Skin of body (tissue), 2 donors: ENCODE data around the gene MPP1. TPM values are rescaled to one million over a fixed set of nuclear protein-coding genes. Genes with fewer than 3 reads are reported as not detected.
A peak's percentile ranks its signal among the peaks of the same experiment; 100 is the strongest.

Experiments used
- DNase-seq: peaks from one replicate; lab custom pipeline; 2025; lab: John Stamatoyannopoulos, UW
- total RNA-seq: library from RNA; depleted of rRNA; stranded (reverse); fragments of >200 nt; gene quantifications from one replicate; pipeline ENCODE4 v1.2.3, GENCODE V29; 2014

Gene MPP1
- total RNA-seq, 1 donor from 2014 or later = 34.6 TPM

DNA sequence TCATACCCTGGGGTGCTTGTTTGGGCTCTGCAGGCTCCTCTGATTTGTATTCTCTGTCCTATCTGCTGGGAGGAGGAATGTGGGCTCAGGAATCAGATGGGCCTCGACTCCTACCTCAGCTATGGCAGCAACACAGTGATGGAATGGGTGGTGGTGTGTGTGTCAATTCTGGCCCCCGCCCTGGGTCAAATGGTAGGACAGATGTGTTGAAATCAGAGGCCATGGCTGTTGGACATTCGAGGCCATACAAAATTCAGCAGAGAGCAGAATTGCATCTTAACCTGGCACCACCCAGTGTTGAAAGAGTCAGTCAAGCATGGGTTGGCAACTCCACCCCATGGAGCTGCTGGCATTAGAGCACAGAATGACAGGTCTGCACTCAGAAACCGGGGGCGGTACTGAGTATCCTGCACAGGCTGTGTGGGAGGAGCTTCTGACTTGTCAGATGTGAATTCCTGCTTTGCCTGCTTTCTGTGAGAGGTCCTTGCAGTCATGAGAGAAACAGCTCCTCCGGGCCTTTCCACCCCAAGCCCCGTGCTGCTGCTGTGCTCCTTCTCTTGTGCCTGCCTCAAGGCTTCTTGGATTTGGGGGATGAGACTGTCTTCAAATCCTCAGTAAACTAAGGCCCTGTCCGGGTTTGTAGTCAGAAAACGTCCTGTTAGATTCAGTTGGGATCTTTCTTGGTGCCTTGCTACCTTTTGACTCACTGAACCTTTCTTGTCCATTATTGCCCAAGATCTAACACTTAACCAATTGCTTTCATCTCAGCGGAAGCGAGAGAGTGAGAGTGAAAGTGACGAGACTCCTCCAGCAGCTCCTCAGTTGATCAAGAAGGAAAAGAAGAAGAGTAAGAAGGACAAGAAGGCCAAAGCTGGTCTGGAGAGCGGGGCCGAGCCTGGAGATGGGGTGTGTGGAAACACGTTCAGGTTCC is 29.6 kb downstream of the MPP1 start:
- DNase-seq = no peak

DNA sequence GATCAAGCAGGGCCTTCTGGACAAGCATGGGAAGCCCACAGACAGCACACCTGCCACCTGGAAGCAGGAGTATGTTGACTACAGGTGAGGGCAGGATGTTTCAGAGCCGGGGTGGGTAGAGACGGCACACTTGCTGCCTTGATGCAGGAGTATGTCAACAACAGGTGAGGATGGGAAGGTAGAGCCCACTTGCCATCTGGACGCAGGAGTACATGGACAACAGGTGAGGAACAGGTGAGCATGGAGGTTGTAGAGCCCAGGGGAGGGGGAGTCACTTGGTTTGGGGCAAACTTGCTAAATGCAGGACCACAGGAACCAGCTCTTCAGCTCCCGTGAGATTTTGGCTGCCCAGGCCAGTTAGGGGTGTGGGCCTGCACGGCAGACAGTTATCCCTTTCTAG is 30.7 kb downstream of the MPP1 start:
- DNase-seq = no peak

DNA sequence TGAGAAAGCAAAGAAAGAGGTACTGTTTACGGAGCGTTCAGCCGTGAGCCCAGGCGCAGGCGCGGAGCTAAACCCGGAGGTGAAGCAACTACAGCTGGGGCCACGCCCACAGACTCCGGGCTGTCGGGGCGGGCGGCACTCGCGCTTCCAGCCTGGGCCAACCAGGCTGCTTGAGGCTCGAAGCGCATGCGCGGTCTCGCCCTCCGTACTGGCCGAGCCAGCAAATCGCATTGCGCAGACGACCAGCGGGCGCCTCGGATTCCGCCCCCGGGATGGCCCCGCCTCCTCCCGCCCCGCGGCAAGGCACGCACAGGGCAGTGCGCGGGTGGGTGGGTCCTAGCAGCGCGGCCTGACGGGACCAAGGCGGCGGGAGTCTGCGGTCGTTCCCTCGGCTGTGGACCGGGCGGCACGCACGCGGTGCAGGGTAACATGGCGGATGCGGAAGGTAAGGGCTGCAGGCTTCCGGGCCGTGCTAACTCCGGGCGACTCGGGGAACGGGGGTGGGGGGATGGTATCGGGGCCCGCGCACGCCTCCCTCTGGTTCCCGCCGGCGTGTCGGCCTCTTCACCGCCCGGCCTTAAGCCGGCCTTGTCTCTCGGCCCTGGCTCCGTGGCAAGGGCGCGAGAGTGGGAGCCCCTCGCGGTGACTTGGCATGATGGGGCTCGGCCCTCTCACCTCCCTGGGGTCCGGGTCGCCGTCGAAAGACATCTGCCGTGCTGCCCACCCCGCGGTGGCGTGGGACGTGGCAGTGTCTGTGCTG is 42.6 kb downstream of the MPP1 start, which contains the start of gene DKC1:
DKC1 (plus strand) TSS at position 328 of the 760 bp plus-strand sequence; CDS start at position 430, 102 bp downstream.
- DNase-seq = peak; percentile 94

DNA sequence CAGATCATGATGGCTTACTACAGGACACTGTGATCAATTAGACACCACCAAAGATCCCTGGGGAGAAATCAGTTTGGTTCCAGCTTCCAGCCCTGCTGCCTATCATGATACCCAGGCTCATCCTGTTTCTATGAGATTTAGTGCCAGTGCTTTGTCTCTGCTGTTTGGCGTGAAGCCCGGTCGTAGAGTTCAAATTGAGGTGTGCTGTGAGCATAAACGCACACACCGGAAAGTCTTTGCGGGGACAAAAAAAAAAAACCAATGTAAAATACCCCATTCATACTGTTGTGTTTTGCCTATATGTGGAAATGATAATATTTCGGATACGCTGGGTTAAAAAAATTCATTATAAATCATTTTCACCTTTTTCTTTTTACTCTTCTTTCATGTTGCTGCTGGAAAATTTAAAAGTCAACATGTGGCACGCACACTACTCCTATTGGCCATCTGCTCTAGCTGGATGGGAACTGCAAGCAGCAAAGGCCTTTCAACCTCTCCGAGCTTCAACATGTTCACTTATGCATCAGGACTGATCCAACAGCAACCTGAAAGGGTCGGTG is 43.2 kb downstream of the MPP1 start:
- DNase-seq = no peak

GRCh38 chrX:154758696-154759095 is 46.6 kb downstream of the MPP1 start:
- DNase-seq = no peak

DNA sequence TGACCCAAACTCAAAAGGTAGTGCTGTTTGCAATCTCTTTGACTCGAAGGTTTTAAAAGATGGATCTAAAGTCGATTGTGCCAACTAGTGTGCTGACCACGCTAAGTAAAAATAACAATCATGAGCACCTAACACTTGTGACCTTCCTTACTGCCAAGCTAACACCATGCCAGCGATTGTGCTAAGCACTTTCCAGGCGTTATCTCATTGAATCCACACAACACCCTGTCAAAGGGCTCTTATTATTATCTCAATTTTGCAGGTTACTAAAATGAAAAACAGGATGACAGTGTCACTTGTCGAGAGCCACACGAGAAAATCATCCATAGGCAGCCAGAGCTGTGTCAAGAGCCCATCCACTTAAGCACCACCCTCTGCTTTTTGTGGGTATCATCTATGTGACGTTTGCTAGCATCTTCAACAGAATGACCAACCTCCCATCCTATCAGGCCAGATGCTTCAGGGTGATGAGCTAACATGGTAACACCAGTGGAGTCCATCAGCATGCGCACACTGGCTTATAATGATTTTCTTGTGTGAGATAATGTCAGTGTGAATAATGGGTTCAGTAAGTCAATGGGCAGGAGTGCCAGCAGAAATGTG is 53.5 kb downstream of the MPP1 start:
- no peak for DNase-seq

DNA sequence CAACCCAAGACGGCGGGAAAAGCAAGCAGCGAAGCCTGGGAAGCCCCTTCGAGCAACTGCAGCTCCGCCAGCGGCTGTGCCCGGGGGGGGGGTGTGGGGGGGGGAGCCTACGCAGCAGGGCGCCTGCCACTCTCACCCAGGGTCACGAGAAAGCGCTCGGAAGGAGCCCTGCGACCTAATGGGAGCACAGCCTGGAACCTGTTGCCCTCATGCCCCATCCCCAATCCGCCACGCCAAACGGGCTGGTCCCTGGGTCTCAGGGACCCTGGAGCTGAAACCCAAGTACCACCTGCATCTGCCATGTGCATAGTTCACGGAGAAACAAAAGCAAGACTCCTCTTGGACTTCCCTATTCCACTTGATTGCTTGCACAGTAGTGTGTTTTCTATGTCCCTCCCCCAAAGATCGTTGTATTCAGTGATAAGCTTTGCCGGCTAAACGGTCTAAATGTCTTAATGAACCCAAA is 54.0 kb downstream of the MPP1 start:
- DNase-seq = no peak

DNA sequence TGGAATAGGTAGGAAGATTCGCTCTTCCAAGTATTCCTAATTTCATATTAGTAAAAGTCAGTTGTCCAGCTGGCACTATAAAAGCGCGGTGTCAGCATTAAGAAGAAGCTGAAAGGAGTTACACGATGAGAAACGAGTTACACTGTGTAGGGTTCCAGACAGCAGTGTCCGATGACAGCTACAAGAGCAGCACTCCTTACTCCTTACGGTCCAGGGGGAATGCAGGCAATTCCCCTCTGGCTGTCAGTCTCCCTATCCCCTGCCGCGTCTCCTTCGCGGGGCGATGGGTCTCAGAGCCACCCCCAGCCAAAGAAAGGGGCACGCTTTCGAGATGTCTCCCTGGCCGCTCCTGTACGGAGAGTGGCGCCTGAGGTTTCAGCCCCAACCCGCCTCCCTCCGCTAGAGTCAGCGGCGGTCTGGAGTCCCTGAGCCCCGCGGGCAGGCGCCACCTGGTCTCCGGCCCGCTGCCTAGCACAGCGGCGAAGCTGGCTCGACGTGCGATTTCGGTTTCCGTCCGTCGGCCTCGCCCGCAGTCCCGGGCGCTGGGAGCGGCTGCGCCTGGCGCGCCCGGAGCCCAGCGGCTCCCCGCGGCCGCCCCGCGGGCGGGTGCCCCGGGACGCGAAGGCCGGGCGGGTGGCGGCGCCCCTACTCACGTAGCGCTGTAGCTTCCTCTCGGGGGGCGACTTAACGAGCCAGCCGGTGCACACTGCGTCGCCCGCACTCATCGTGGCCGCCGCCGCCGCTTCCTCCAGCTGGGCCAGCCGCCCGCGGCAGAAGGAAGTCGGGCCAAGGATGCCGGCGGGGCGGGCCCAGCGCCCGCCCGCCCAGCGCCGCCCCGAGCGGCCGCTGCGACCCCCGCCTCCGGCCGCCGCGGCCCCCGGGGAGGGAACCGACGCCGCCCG is 54.7 kb downstream of the MPP1 start, which contains the start of gene GAB3:
GAB3 (minus strand) TSS at position 777 of the 902 bp plus-strand sequence; CDS start at position 725, 52 bp downstream.
- DNase-seq = no peak

DNA sequence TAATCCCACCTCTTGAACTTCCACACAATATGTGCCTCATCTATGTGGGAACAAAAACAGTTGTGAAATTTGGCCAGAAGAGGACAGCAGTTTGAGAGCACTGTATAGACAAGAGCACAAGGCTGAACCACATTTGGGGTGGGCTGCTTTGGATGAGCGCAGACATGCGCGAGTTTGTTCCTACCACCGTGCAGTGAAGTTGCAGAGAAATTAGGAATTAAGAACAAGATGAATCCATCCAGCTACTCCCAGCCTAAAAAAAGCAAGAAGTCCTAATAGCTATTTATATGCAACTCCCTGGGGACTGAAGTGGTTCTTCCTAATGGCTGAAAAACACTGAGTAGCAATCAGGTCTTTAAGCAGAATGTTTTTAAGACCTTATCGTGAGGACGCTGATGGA is 55.4 kb downstream of the MPP1 start:
- peak; percentile 26 for DNase-seq

DNA sequence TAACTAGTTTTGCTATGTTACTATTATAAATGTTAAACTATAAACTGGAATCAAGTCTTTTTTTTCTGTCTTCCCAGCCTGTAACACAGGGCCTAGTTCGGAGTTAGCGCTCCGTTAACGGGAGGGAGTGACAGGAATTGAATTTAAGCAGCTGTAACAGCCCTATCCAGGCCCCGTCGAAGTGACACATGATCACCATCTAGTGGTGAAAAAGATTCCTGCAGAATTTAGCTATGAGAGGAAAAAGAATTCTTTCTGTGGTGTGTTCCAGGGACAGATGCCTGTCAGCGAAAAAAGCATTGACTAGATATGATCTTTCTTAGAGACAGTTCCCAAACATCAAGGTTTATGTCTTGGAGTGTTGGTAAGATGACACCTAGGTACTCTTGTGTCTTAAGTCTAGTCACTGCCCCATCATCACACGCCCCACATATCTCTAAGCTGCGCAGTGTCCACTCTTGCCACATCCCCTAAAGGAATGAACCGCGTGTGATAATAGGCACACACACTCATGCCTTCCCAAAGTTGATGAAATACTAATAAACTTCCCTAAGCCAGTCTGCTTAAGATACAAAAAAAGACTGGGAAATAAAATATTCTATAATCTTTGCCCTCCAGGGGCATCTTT is 56.5 kb downstream of the MPP1 start:
- peak; percentile 45 for DNase-seq

DNA sequence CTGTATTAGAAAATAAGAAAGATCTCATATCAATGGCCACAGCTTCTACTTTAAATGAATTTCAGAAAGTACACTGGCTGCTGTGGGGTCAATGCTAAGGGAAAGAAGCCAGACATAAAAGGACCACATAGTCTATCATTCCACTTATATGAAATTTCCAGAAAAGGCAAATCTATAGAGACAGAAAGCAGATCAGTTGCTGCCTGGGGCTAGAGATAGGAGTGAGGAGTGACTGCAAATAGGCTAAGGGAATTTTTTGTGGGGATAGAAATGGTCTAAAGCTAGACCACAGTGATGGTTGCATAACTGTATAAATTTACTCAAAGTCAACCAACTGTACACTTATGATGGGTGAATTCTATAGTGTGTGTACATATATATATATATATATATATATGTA is 62.7 kb downstream of the MPP1 start:
- no peak for DNase-seq

GRCh38 chrX:154739952-154740465 is 65.3 kb downstream of the MPP1 start:
- no peak for DNase-seq

DNA sequence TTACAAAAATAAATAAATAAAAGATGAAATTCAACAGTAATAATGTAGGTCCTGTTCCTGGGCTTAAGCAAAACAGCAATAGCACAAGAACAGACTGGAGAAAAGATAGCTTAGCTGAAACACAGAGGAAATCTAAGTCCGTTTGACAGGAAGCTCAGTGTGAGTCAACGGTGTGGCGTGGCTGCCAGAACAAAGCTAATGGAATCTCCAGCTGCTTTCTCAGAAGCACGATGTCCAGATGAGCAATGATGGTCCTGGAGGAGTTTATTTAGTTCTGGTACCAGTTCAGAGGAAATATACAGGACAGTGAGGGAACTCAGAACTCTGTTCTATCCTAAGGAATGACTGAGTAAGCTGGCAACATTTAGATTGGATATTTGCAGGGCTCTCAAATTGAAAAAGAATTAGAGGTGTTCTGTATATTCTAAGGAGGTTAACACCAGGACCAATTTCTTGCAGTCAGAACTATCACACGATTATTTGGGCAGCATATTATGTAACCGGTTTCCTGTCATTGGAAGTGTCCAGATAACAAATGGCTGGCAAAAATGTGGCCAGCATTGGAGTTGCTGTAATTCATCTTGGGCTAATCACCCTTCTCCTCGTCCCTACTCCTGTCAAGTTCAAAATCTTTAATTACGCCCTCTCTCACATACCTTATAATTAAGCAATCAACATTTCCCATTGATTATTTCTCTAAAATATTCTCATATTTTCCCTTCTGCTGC is 67.1 kb downstream of the MPP1 start:
- DNase-seq = no peak

- no peak for DNase-seq
Observed at GRCh38 chrX:154737136-154737535, 68.1 kb downstream of the MPP1 start.

DNA sequence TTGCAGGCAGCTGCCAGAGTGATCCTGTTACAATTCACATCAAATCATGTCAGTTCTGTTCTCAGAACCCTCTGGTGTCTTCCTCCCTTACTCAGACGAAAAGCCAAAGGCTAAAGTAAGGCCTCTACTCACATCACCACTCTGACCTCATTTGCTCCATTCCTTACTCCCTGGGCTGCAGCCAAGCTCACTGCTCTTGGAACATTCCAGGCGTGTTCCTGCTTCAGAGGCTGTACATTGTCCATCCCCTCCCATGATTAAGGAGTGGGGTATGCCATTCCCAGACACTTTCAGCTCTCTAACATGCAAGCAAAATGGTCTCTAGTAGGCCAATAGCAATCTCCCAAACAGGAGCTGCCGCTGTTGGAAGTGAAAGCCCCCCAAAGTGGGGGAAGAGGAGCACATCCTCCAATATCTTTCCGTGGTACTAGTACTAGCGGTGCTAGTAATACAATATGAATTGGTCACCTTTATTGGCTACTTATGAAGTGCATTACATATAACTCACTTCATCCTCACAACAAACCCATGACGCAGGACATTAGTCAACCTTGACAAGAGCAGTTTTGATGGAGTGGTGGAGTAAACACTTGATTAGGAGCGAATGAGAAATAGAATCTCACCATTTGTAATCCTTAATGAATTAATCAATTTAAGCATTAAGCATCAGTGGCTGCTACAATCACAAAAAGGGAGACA is 69.4 kb downstream of the MPP1 start:
- no peak for DNase-seq

GRCh38 chrX:154734061-154734781 is 71.1 kb downstream of the MPP1 start:
- no peak for DNase-seq

GRCh38 chrX:154733066-154733425 is 72.2 kb downstream of the MPP1 start:
- no peak for DNase-seq
